ENCODE measurements around the gene OR52E8.

OR52E8 gene

GRCh38 chr11:5807580-5807979 lies 49.9 kb downstream of the OR52E8 start:
- DNase-seq, result no peak
